Mammary epithelial cell (primary cell): ENCODE measurements around the gene TOLLIP.

Experiments
- EZH2 ChIP-seq: IDR thresholded peaks from 2 replicates; pipeline ENCODE4 v1.6.1; 2012; ENCODE audit warnings: low read length, inconsistent platforms, borderline replicate concordance
- TF ChIP-seq, protein P1 (sequence below), 2 donors: IDR thresholded peaks in 1 of 2; conservative IDR thresholded peaks in 1 of 2; 2 replicates each; pipeline ENCODE4 v1.5.1; 2011 to 2012; ENCODE audit warnings: inconsistent platforms in 2 of 2, low read length in 2 of 2, mild to moderate bottlenecking in 2 of 2, control low read depth in 1 of 2, low read depth in 1 of 2; ENCODE audit not compliant: insufficient read depth in 1 of 2; ENCODE audit errors: extremely low read depth in 1 of 2

DNA sequence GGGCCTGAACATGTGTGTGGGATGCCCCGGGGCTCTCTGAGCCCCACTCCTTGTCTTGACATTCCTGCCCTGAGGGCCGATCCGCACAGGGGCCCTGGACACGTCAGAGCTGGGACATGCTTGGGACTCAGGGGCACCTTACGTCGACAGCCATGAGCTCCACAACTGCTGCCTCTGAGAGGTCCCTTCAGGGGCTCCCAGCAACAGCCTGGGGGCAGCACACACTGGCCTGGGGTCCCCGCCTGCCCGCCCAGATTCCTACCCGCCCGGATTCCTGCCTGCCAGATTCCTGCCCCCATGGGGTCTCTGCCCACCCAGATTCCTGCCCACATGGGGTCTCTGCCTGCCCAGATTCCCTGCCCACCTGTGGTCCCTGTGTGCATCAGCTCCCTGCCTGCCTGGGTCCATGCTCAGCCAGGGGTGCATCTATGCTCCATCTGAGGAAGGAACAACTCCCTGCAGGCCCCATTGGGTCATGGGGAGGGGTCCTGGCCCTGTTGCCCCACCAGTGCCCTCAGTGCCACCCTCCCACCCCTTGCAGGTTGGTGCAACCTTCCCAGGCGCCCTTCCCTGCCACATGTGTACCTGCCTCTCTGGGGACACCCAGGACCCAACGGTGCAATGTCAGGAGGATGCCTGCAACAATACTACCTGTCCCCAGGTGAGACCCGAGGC, 50.9 kb downstream of the TOLLIP start:
- TF ChIP-seq, protein P1, sequence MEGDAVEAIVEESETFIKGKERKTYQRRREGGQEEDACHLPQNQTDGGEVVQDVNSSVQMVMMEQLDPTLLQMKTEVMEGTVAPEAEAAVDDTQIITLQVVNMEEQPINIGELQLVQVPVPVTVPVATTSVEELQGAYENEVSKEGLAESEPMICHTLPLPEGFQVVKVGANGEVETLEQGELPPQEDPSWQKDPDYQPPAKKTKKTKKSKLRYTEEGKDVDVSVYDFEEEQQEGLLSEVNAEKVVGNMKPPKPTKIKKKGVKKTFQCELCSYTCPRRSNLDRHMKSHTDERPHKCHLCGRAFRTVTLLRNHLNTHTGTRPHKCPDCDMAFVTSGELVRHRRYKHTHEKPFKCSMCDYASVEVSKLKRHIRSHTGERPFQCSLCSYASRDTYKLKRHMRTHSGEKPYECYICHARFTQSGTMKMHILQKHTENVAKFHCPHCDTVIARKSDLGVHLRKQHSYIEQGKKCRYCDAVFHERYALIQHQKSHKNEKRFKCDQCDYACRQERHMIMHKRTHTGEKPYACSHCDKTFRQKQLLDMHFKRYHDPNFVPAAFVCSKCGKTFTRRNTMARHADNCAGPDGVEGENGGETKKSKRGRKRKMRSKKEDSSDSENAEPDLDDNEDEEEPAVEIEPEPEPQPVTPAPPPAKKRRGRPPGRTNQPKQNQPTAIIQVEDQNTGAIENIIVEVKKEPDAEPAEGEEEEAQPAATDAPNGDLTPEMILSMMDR (conservative IDR thresholded peaks at IDR 0.05 in 1 of 2, IDR thresholded peaks at IDR 0.05 in 1 of 2; ENCODE audit: extremely low read depth in 1 of 2, insufficient read depth in 1 of 2, low read depth in 1 of 2, low read length in 2 of 2), result no peak
- TF ChIP-seq EZH2, result no peak
